ENCODE data around the gene CACNG4. TPM values are rescaled to one million over a fixed set of nuclear protein-coding genes. Genes with fewer than 3 reads are reported as not detected.

CACNG4 gene
- polyA plus RNA-seq, 4 donors, result 4.3 to 19.2 (median 5.1) TPM

DNA sequence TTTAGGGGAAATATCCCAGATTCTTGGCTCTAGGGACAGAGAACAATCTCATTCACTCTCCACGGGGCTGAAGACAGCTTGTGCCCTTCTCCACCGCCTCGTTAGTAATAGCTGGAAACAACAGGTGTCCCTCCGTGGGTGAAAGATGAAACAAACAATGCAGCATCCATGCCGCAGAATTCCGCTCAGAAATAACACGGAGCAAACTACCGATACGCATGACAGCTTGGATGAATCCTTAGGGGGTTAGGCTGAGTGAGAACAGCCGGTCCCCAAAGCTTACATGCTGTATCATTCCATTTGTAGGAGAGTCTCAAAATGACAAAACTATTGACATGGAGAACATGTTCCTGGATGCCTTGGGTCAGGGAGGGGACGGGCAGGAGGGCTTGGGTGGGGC is 50.5 kb downstream of the CACNG4 start:
- no peak for DNase-seq (ENCODE audit: low read depth in 4 of 4, low spot score in 3 of 4)

- DNase-seq (ENCODE audit: low read depth in 4 of 4, low spot score in 3 of 4), result no peak
Observed at GRCh38 chr17:67016039-67016762, 51.7 kb downstream of the CACNG4 start.

DNA sequence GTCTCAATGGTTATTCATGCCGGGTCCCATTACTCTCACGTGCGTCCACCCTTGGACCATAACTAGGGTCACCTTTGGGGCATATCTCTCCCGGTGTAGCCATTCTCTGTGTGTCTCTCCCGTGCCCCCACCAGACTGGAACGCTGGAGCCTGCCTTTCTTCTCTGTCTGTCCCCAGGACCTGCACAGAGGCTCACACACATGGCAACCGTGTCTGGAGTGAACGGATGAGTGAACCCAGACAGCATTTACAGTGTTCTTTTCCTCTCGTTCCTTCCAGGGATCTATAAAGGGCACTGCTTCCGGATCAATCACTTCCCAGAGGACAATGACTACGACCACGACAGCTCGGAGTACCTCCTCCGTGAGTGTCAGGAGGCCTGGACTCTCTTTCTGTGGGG is 53.4 kb downstream of the CACNG4 start:
- DNase-seq (ENCODE audit: low read depth in 4 of 4, low spot score in 3 of 4), result no peak

- no peak for DNase-seq (ENCODE audit: low read depth in 4 of 4, low spot score in 3 of 4)
Observed at GRCh38 chr17:67018471-67019434, 54.2 kb downstream of the CACNG4 start.

GRCh38 chr17:67019809-67020208 is 55.3 kb downstream of the CACNG4 start:
- no peak for DNase-seq (ENCODE audit: low read depth in 4 of 4, low spot score in 3 of 4)

DNA sequence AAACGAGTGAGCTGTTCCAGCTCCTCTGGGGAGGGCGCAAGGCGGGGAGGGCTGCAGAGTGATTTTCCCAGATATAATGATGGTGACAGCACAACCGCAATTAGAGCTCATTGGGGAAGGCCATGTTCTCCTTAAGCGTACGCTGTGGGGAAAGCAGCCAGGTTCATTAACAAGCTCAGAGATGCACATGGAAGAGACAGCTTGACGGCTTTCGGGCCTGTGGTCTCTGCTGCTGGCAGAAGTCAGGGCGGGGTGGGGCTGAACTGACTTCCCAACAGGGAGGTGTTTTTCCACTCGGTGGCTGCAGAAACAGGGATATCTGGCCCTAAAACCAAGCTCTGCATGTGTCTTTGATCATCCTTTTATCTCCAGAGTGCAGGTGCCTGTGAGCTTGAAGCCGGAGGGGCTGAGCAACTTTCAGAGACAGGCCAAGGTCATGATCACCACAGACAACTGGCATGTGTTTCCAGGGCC is 55.8 kb downstream of the CACNG4 start:
- DNase-seq (ENCODE audit: low read depth in 4 of 4, low spot score in 3 of 4), result no peak

DNA sequence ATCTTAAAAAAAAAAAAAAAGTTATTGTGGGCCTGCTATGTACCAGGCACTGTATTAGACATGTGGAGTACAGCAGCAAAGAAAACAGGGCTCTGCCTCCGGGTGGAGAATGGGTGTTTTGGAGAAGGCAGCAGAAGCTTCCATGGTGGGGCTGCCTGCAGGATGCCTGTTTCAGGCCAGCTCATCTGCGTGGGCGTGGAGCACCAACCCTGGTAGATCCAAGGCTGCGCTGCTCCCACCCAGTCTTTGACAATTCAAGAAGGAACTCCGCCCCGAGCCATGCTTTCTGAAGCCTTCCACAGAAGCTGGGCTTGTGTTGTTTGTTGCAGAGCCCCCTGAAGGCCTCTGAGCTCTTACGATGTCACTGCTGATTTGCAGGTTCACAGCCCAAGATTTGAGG is 56.7 kb downstream of the CACNG4 start:
- no peak for DNase-seq (ENCODE audit: low read depth in 4 of 4, low spot score in 3 of 4)

DNA sequence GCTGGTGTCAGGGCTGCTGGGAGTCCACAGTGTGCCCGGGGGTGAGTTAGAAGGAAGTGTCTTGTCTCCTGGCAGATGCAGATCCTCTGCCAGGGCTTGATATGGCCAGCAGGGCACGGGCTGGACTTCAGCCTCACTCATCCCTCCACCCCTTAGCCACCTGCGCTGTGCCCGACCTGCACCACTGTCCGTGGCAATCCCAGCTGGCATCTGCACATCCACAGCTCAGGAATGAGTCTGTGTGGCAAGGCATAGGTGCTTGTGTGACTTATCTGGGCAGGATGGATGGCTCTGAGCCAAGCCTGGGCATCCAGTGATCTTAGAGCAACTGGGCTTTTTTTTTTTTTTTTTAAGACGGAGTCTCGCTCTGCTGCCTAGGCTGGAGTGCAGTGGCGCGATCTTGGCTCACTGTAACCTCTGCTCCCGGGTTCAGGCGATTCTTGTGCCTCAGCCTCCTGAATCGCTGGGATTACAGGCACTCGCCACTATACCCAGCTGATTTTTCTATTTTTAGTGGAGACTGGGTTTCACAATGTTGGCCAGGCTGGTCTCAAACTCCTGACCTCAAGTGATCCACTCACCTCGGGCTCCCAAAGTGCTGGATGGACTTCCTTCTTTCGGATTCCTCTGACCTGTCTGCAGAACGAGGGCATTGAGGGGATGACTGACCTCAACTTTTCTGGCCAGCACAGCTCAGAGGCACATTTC is 57.4 kb downstream of the CACNG4 start:
- no peak for DNase-seq (ENCODE audit: low read depth in 4 of 4, low spot score in 3 of 4)

- no peak for DNase-seq (ENCODE audit: low read depth in 4 of 4, low spot score in 3 of 4)
Observed at GRCh38 chr17:67022451-67022810, 57.9 kb downstream of the CACNG4 start.

DNA sequence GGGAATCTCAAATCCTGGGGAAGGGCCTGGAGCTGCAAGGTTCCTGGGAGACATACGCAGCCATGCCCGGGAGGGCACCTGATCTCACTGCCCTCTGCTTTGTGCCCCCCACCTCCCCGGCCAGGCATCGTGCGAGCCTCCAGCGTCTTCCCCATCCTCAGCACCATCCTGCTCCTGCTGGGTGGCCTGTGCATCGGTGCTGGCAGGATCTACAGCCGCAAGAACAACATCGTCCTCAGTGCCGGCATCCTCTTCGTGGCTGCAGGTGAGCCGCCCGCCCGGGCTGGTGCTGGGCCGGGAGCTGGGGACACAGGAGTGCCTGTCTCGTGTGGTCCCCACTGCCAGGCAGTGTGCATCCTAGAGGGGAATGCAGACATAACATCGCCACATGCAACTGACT is 60.2 kb downstream of the CACNG4 start:
- DNase-seq (ENCODE audit: low read depth in 4 of 4, low spot score in 3 of 4), result no peak

- DNase-seq (ENCODE audit: low read depth in 4 of 4, low spot score in 3 of 4), result no peak
Observed at GRCh38 chr17:67025216-67025792, 60.8 kb downstream of the CACNG4 start.

DNA sequence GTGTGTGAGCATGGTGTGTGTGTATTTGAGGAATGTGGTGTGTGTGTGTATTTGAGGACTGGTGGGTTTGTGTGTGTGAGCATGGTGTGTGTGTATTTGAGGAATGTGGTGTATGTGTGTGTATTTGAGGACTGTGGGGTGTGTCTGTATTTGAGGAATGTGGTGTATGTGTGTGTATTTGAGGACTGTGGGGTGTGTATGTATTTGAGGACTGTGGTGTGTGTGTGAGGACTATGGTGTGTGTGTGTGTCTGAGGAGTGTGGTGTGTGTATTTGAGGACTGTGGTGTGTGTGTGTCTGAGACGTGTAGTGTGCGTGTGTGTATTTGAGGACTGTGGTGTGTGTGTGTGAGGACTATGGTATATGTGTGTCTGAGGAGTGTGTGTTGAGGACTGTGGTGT is 61.8 kb downstream of the CACNG4 start:
- DNase-seq (ENCODE audit: low read depth in 4 of 4, low spot score in 3 of 4), result no peak

DNA sequence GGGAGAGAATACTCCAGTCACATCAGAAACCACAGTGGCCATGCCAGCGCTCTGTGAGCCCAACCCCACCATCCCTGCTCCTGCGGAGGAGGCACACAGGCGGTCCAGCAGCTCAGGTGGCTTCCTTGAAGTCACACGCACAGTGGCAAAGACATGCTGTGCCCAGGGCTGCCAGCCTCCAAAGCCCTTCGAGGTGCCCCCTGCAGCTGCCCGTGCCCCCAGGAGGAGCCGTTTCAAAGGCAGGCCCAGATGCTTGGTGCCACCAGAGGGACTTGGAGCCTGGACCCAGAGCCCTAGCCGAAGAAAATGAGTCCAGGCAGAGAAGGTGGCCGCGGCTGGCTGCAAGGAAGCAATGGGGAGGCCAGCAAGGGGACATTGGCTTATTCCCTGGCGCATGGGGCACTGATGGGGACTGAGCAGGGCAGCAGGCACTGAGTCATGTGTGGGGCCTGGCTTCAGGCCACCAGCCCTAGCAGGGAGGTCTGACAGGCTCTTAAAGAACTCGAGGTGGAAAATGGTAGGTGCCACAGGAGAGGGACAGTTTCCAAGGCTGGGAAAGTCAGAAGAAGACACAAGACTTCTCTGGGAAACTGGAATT is 62.6 kb downstream of the CACNG4 start:
- no peak for DNase-seq (ENCODE audit: low read depth in 4 of 4, low spot score in 3 of 4)

DNA sequence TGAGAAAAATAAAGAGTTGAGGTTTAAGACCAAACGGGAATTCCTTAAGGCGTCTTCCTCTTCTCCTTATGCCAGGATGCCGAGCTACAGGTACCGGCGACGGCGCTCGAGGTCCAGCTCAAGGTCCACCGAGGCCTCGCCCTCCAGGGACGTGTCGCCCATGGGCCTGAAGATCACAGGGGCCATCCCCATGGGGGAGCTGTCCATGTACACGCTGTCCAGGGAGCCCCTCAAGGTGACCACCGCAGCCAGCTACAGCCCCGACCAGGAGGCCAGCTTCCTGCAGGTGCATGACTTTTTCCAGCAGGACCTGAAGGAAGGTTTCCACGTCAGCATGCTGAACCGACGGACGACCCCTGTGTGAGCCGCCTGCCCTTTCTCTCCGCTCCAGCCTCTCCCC is 66.1 kb downstream of the CACNG4 start:
- no peak for DNase-seq (ENCODE audit: low read depth in 4 of 4, low spot score in 3 of 4)

GRCh38 chr17:67032382-67032781 is 67.9 kb downstream of the CACNG4 start:
- no peak for DNase-seq (ENCODE audit: low read depth in 4 of 4, low spot score in 3 of 4)

DNA sequence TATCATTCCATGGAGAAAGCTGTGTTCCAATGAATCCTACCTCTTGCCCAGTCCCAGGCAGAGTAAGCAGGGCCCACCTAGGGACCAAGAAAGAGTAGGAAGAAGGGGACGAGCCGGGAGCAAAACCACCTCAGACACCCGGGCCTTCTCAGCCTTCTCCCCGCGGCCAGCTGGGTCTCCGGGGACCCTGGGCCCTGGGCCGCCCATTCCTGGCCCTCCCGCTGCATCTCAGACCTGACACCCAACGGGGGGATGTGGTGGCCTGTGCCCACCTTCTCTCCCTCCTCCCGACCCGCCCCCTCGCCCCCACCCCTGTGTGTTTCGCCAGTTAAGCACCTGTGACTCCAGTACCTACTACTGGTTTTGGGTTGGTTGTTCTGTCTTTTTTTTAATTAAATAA is 68.5 kb downstream of the CACNG4 start:
- no peak for DNase-seq (ENCODE audit: low read depth in 4 of 4, low spot score in 3 of 4)

GRCh38 chr17:67033613-67034012 is 69.1 kb downstream of the CACNG4 start:
- no peak for DNase-seq (ENCODE audit: low read depth in 4 of 4, low spot score in 3 of 4)

GRCh38 chr17:67035131-67036083 is 70.9 kb downstream of the CACNG4 start:
- DNase-seq (ENCODE audit: low read depth in 4 of 4, low spot score in 3 of 4), result no peak

GRCh38 chr17:67038861-67039365 is 74.4 kb downstream of the CACNG4 start:
- DNase-seq (ENCODE audit: low read depth in 4 of 4, low spot score in 3 of 4), result no peak
